Endodermal cell (in vitro differentiated cells): Measurements from ENCODE around the gene VANGL1. TPM values are rescaled to one million over a fixed set of nuclear protein-coding genes. Genes with fewer than 3 reads are reported as not detected.
A peak's percentile ranks its signal among the peaks of the same experiment; 100 is the strongest.

Source experiments
- DNase-seq: peaks from one replicate; pipeline ENCODE4 v3.0.0-alpha.2; 2017
- H3K27ac ChIP-seq: 2 replicates; pipeline ENCODE4 v1.5.1; 2013; ENCODE audit warnings: mild to moderate bottlenecking, low read depth, low read length, moderate library complexity
- H3K27me3 ChIP-seq: 2 replicates; pipeline ENCODE4 v1.6.1; 2013; ENCODE audit warnings: mild to moderate bottlenecking, low read length, moderate library complexity; ENCODE audit not compliant: insufficient read depth, control insufficient read depth, poor library complexity, severe bottlenecking
- H3K36me3 ChIP-seq: 2 replicates; pipeline ENCODE4 v1.7.0; 2013; ENCODE audit warnings: mild to moderate bottlenecking, low read length, moderate library complexity; ENCODE audit not compliant: control insufficient read depth, insufficient read depth
- H3K4me1 ChIP-seq: one replicate; pipeline ENCODE4 v1.7.0; 2013; ENCODE audit warnings: low read length; ENCODE audit not compliant: control insufficient read depth, insufficient read depth
- H3K4me3 ChIP-seq: 2 replicates; pipeline ENCODE4 v1.5.1; 2013; ENCODE audit warnings: mild to moderate bottlenecking, low read length, moderate library complexity
- H3K9ac ChIP-seq: 2 replicates; pipeline ENCODE4 v1.6.1; 2013; ENCODE audit warnings: mild to moderate bottlenecking, low read length, moderate library complexity; ENCODE audit not compliant: poor library complexity, severe bottlenecking; ENCODE audit errors: extremely low read depth
- H3K9me3 ChIP-seq: 2 replicates; pipeline ENCODE4 v1.6.1; 2013; ENCODE audit warnings: mild to moderate bottlenecking, low read length, moderate library complexity; ENCODE audit not compliant: control insufficient read depth
- H3K27ac Mint-ChIP-seq: 2 replicates; pipeline ENCODE4 v1.8.0; 2020; ENCODE audit warnings: mixed read lengths
- H3K27me3 Mint-ChIP-seq: 2 replicates; pipeline ENCODE4 v1.8.0; 2021; ENCODE audit warnings: mild to moderate bottlenecking, mixed read lengths; ENCODE audit not compliant: insufficient read depth
- H3K36me3 Mint-ChIP-seq: 2 replicates; pipeline ENCODE4 v1.8.0; 2020; ENCODE audit warnings: low read depth, mixed read lengths
- H3K4me1 Mint-ChIP-seq: 2 replicates; pipeline ENCODE4 v1.8.0; 2020; ENCODE audit warnings: mixed read lengths
- H3K4me3 Mint-ChIP-seq: 2 replicates; pipeline ENCODE4 v1.8.0; 2020; ENCODE audit warnings: mild to moderate bottlenecking, moderate library complexity, mixed read lengths
- H3K9me3 Mint-ChIP-seq: 2 replicates; pipeline ENCODE4 v1.8.0; 2020; ENCODE audit warnings: mild to moderate bottlenecking, mixed read lengths
- WGBS, 2 experiments: methylation state at CpG; one replicate each; pipeline versions ENCODE4 v1.1.5 to v1.1.7; 2013; ENCODE audit warnings: missing lambda C conversion rate in 2 of 2, mixed read lengths in 1 of 2; ENCODE audit not compliant: insufficient coverage in 1 of 2, insufficient read length in 1 of 2; 5-methylcytosine and 5-hydroxymethylcytosine counted together
- total RNA-seq, 2 donors: library from RNA; stranded (reverse); fragmentation: NEBNext Ultra II Directional in 1 of 2; extraction: Animal tissue kit (Norgen Biotek cat#: 25700) in 1 of 2; gene quantifications; 2 replicates in 1 of 2; 3 replicates in 1 of 2; pipeline ENCODE4 v1.2.1, GENCODE V29; 2021
- TF ChIP-seq, protein P1 (sequence below): fragments of 200-600 bp; sonication (generic); conservative IDR thresholded peaks from 2 replicates; pipeline ENCODE4 v1.5.0; 2021; ENCODE audit warnings: antibody characterized with exemption, mild to moderate bottlenecking

Gene VANGL1
- total RNA-seq, 2 donors from 2014 or later = 47.2 to 66.4 TPM

DNA sequence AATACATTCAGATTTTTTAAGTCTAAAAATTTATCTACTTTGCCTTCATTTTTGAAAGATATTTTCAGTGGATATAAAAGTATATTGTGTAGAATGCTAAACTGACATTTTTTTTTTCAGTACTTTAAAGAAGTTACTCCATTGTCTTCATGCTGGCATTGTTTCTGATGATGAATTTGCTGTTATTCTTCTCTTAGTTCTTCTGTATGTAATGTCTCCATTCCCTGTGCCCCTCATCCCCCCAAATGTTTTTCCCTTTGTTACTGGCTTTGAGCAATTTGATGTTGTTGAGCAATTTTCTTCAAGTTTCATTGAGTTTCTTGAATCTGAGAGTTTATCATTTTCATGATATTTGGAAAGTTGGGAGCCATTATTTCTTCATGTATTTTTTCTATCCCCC, 20.8 kb upstream of the VANGL1 start:
- H3K27me3 Mint-ChIP-seq = peaks cover 5% of the 10 kb centered on the region
- H3K4me1 Mint-ChIP-seq = no peaks in the 10 kb centered on the region
- Histone ChIP-seq H3K27me3 (no peaks in the 10 kb centered on the region), H3K9ac (no peak overlapping the region), H3K9me3 (peaks cover 40% of the 10 kb centered on the region), H3K36me3 (no peaks in the 10 kb centered on the region), H3K4me1 (no peaks in the 10 kb centered on the region), H3K4me3 (no peak overlapping the region), H3K27ac (no peak overlapping the region)
- TF ChIP-seq, protein P1, sequence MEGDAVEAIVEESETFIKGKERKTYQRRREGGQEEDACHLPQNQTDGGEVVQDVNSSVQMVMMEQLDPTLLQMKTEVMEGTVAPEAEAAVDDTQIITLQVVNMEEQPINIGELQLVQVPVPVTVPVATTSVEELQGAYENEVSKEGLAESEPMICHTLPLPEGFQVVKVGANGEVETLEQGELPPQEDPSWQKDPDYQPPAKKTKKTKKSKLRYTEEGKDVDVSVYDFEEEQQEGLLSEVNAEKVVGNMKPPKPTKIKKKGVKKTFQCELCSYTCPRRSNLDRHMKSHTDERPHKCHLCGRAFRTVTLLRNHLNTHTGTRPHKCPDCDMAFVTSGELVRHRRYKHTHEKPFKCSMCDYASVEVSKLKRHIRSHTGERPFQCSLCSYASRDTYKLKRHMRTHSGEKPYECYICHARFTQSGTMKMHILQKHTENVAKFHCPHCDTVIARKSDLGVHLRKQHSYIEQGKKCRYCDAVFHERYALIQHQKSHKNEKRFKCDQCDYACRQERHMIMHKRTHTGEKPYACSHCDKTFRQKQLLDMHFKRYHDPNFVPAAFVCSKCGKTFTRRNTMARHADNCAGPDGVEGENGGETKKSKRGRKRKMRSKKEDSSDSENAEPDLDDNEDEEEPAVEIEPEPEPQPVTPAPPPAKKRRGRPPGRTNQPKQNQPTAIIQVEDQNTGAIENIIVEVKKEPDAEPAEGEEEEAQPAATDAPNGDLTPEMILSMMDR = no peak
- DNase-seq = no peak
- H3K36me3 Mint-ChIP-seq = peaks cover 8% of the 10 kb centered on the region
- H3K4me3 Mint-ChIP-seq = no peak overlapping the region
- no peak overlapping the region for H3K27ac Mint-ChIP-seq
- H3K9me3 Mint-ChIP-seq = peaks cover 40% of the 10 kb centered on the region

DNA sequence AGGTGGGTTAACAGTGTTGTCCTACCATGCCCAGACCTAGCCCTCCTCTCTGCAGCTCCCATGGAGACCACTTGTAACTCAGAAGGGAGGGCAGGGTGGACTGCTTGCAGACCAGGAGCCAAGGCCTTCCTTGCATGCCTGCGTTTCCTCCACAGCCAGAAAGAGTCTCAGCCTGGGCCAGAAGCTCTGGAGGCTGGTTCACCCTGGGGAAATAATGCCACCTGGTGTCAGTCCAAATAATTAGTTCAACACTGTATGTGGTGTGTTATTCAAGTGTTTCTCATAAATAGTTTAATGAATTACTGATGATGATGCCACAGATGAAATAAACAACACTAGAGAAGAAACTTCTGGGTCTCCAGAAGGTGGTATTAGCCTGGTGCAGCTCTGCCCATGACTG, 16.9 kb upstream of the VANGL1 start:
- H3K4me3 ChIP-seq = no peak overlapping the region
- peaks cover 40% of the 10 kb centered on the region for H3K9me3 ChIP-seq
- TF ChIP-seq, protein P1 = peak; percentile 55
- DNase-seq = peak; percentile 66
- H3K27me3 Mint-ChIP-seq = peaks cover 2% of the 10 kb centered on the region
- no peak overlapping the region for H3K27ac ChIP-seq
- WGBS, 2 experiments = 89 to 100% methylated on average over 1 of the region's 1 CpG
- no peaks in the 10 kb centered on the region for H3K36me3 ChIP-seq
- peaks cover 15% of the 10 kb centered on the region for H3K4me1 Mint-ChIP-seq
- H3K36me3 Mint-ChIP-seq = peaks cover 8% of the 10 kb centered on the region
- H3K4me3 Mint-ChIP-seq = no peak overlapping the region
- H3K4me1 ChIP-seq = peaks cover 4% of the 10 kb centered on the region
- H3K9me3 Mint-ChIP-seq = peaks cover 38% of the 10 kb centered on the region
- no peak overlapping the region for H3K27ac Mint-ChIP-seq
- H3K27me3 ChIP-seq = no peaks in the 10 kb centered on the region
- H3K9ac ChIP-seq = no peak overlapping the region

DNA sequence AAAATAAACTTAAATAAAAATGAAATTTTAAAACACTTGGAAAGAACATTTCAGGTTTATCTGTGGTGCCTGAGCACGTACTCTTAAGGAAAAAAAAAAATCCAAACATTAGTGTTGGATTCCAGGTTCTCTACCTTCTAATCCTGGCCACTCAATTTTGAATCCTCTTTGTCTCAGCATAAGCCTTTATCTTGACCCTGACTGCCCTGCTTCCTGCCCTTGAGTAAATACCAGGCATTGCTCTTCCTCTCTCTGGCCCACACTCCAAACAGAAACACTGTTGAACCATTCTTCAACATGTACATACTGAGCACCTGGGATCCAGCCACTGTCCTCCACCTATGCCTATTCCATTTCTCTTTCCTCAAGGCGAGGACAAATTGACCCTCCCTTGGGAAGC, 11.4 kb upstream of the VANGL1 start:
- peak; percentile 37 for DNase-seq
- Mint-ChIP-seq H3K27ac (peak overlapping the region; percentile 61), H3K9me3 (peaks cover 31% of the 10 kb centered on the region), H3K27me3 (no peaks in the 10 kb centered on the region), H3K36me3 (no peaks in the 10 kb centered on the region), H3K4me3 (no peak overlapping the region), H3K4me1 (peaks cover 43% of the 10 kb centered on the region)
- no peaks in the 10 kb centered on the region for H3K27me3 ChIP-seq
- TF ChIP-seq, protein P1 = no peak
- peak overlapping the region; percentile 40 for H3K9ac ChIP-seq
- H3K9me3 ChIP-seq = peaks cover 29% of the 10 kb centered on the region
- H3K36me3 ChIP-seq = no peaks in the 10 kb centered on the region
- peak overlapping the region; percentile 72 for H3K4me3 ChIP-seq
- no peak overlapping the region for H3K27ac ChIP-seq
- WGBS, 2 experiments = 74 to 100% methylated on average over 2 of the region's 2 CpGs
- H3K4me1 ChIP-seq = peaks cover 25% of the 10 kb centered on the region
